K562 (cell line): ENCODE measurements around the gene H2AZ2. TPM values are rescaled to one million over a fixed set of nuclear protein-coding genes. Genes with fewer than 3 reads are reported as not detected.
"Not testable (repeated sequence)": the region's sequence is repeated elsewhere in the genome, so short reads cannot be mapped to it uniquely, and the experiment has no call there.

ENCODE experiments used
- ATAC-seq: fragments of 200-7000 bp; cut with Tn5 transposase; 3 replicates; pipeline ENCODE4 v1.9.1; 2020; ENCODE audit warnings: moderate library complexity
- BruUV-seq: library from RNA; stranded (reverse); fragments of 400-500 nt; replicated peaks from 2 replicates; lab custom pipeline; 2021; lab: Mats Ljungman, UMichigan
- CTCF ChIA-PET: fragments of 300-600 bp; formaldehyde crosslinking; extraction: SDS; loops from one replicate; lab custom pipeline; 2021; ENCODE audit warnings: low intra/inter-chr PET ratio; lab: Yijun Ruan, JAX
- POLR2A ChIA-PET: fragments of 300-600, 350-650 bp; sonication (Branson Sonifier 250); formaldehyde crosslinking; extraction: SDS; loops from one replicate; lab custom pipeline; 2021; ENCODE audit warnings: antibody characterized with exemption, inconsistent platforms; lab: Yijun Ruan, JAX
- DNase-seq, 4 experiments: peaks; one replicate each; pipeline versions ENCODE4 v3.0.0 to v3.0.0-alpha.2; 2011 to 2018; ENCODE audit warnings: low spot score in 3 of 4, mixed read lengths in 3 of 4; ENCODE audit errors: extremely low read depth in 1 of 4
- FAIRE-seq: peaks from 2 replicates; lab custom pipeline; 2011; peaks lifted over from hg19 to GRCh38; lab: Jason Lieb, UNC
- H2AFZ ChIP-seq: 2 replicates; pipeline ENCODE4 v1.6.0; 2011; ENCODE audit warnings: low read depth, low read length, control low read depth, inconsistent platforms
- H3K27ac ChIP-seq: fragments of 200-600 bp; 3 replicates; pipeline ENCODE4 v1.8.0; 2011; ENCODE audit warnings: low read depth, mild to moderate bottlenecking, control low read depth, inconsistent platforms, low read length, moderate library complexity, mixed read lengths; ENCODE audit errors: extremely low read depth
- H3K27me3 ChIP-seq, 2 experiments: fragments of 300-600 bp in 1 of 2; 2 replicates in 1 of 2; 3 replicates in 1 of 2; pipeline versions ENCODE4 v1.6.0 to v1.8.0; 2011; ENCODE audit warnings: inconsistent platforms in 2 of 2, low read length in 2 of 2, mild to moderate bottlenecking in 1 of 2, mixed read lengths in 1 of 2, moderate library complexity in 1 of 2; ENCODE audit not compliant: control insufficient read depth in 2 of 2, insufficient read depth in 2 of 2
- H3K36me3 ChIP-seq: fragments of 300-600 bp; 3 replicates; pipeline ENCODE4 v1.8.0; 2011; ENCODE audit warnings: mild to moderate bottlenecking, low read length, inconsistent platforms; ENCODE audit not compliant: control insufficient read depth, insufficient read depth
- H3K4me1 ChIP-seq, 2 experiments: fragments of 200-600 bp in 1 of 2; replicated peaks in 1 of 2; 2 replicates in 1 of 2; 3 replicates in 1 of 2; pipeline versions ENCODE4 v1.5.1 to v1.8.0; 2011; ENCODE audit warnings: inconsistent platforms in 2 of 2, low read length in 2 of 2, mild to moderate bottlenecking in 1 of 2, mixed read lengths in 1 of 2, moderate library complexity in 1 of 2; ENCODE audit not compliant: control insufficient read depth in 2 of 2, insufficient read depth in 2 of 2
- H3K4me2 ChIP-seq: 2 replicates; pipeline ENCODE4 v1.6.1; 2011; ENCODE audit warnings: low read length, control low read depth, inconsistent platforms, mixed read lengths; ENCODE audit not compliant: insufficient read depth
- H3K4me3 ChIP-seq: fragments of 200-600 bp; sonication (generic), shearing (Covaris generic); 2 replicates; pipeline ENCODE4 v1.5.1; 2016; ENCODE audit warnings: control low read depth, inconsistent platforms
- H3K79me2 ChIP-seq: fragments of 200-600 bp; 3 replicates; pipeline ENCODE4 v1.8.0; 2011; ENCODE audit warnings: low read length, inconsistent platforms; ENCODE audit not compliant: control insufficient read depth, insufficient read depth
- H3K9ac ChIP-seq, 2 experiments: 2 replicates each; pipeline versions ENCODE4 v1.6.0 to v1.6.1; 2011; ENCODE audit warnings: low read depth in 2 of 2, low read length in 2 of 2, control low read depth in 1 of 2, inconsistent platforms in 1 of 2, mild to moderate bottlenecking in 1 of 2, mixed read lengths in 1 of 2; ENCODE audit not compliant: insufficient read depth in 1 of 2
- H3K9me1 ChIP-seq: one replicate; pipeline ENCODE4 v1.6.0; 2011; ENCODE audit warnings: inconsistent platforms, mild to moderate bottlenecking, low read length, moderate library complexity; ENCODE audit not compliant: control insufficient read depth, insufficient read depth
- H3K9me3 ChIP-seq: replicated peaks from 2 replicates; pipeline ENCODE4 v1.5.1; 2011; ENCODE audit warnings: low read depth, low read length, inconsistent platforms; ENCODE audit not compliant: control insufficient read depth, insufficient read depth
- H4K20me1 ChIP-seq: replicated peaks from 2 replicates; pipeline ENCODE4 v1.6.1; 2011; ENCODE audit warnings: low read length, inconsistent platforms, mixed read lengths; ENCODE audit not compliant: control insufficient read depth, insufficient read depth
- ELK1 ChIP-seq: sonication (generic); formaldehyde crosslinking; IDR thresholded peaks from 2 replicates; pipeline ENCODE4 v1.8.1; 2022; ENCODE audit warnings: missing genetic modification reagents
- KDM1A ChIP-seq, 2 experiments: fragments of 450-650 bp; IDR thresholded peaks; 2 replicates each; pipeline ENCODE4 v1.6.1; 2016; ENCODE audit warnings: mild to moderate bottlenecking in 2 of 2
- ZFP30 ChIP-seq: fragments of 250-450 bp; sonication (Bioruptor Pico); IDR thresholded peaks from 2 replicates; pipeline ENCODE4 v1.8.0; 2022; ENCODE audit warnings: moderate library complexity, mild to moderate bottlenecking, inconsistent platforms, borderline replicate concordance
- WGBS: fragments of 100-300 bp; shearing (Covaris generic); methylation state at CpG from one replicate; pipeline ENCODE4 v1.1.6; 2016; ENCODE audit warnings: low coverage, mixed read lengths; ENCODE audit not compliant: insufficient coverage; ENCODE audit errors: missing lambda C conversion rate; 5-methylcytosine and 5-hydroxymethylcytosine counted together
- in situ Hi-C: fragments of 300-500 bp; cut with MboI; formaldehyde crosslinking; loops from 4 replicates; pipeline ENCODE4 v1.15.0; 2018; ENCODE audit warnings: inconsistent platforms, mixed read lengths
- intact Hi-C: fragments of 100-400 bp; cut with micrococcal nuclease; formaldehyde crosslinking; loops from 2 replicates; pipeline ENCODE4 v1.14.2; 2022
- polyA plus RNA-seq, 8 experiments: library from polyadenylated mRNA; depleted of rRNA in 4 of 8; stranded (reverse) in 5 of 8; unstranded in 3 of 8; fragments of >200 nt; fragmentation: Nextera tagmentation in 2 of 8; fragmentation: Illumina TruSeq in 1 of 8; extraction: Ambion mirVana in 2 of 8; extraction: Trizol in 1 of 8; gene quantifications; 2 replicates each; pipeline versions ENCODE4 v1.2.1 to v1.2.3, GENCODE V29; 2011 to 2014; ENCODE audit warnings: inconsistent platforms in 1 of 8, missing spikeins in 1 of 8
- total RNA-seq, 7 experiments: library from RNA; depleted of rRNA in 6 of 7; stranded (reverse); fragments of >200 nt in 6 of 7; fragmentation: Illumina TruSeq in 2 of 7; extraction: Trizol in 2 of 7; gene quantifications; 2 replicates each; pipeline versions ENCODE4 v1.2.1 to v1.2.3, GENCODE V29; 2011 to 2021; ENCODE audit warnings: low replicate concordance in 1 of 7

H2AZ2 gene
- total and polyA plus RNA-seq, 9 of the 15 experiments (the other 6 are each of a cell fraction or from before 2014, with no cell fraction given), result 105 to 382 (median 286) TPM

GRCh38 chr7:44787041-44787440, 60.8 kb downstream of the H2AZ2 start (continued):
- TF ChIP-seq ELK1 (CRISPR knock-in tag) (no peak), ZFP30 (no peak)

- H3K9me1 ChIP-seq, H3K27me3 ChIP-seq, H4K20me1 ChIP-seq, intact Hi-C loops, ATAC-seq, CTCF ChIA-PET, H3K4me3 ChIP-seq, H3K4me2 ChIP-seq, H3K4me1 ChIP-seq, H3K9me3 ChIP-seq, H3K27ac ChIP-seq, H2AFZ ChIP-seq, BruUV-seq, H3K9ac ChIP-seq, DNase-seq, FAIRE-seq, in situ Hi-C loops, H3K36me3 ChIP-seq, H3K79me2 ChIP-seq: not testable (repeated sequence)
- TF ChIP-seq KDM1A (IDR thresholded peaks at IDR 0.05), result peak; percentile 64 to 71
- POLR2A ChIA-PET, result interaction anchor here (0.7 to 1.9 kb wide), 2 partner anchors 12 to 61 kb away, joined by 3 to 7 read pairs; partner anchors contain the start of gene PPIA
- WGBS, result 22% methylated on average over 2 of the region's 3 CpGs
Measured at GRCh38 chr7:44785218-44785617, 62.7 kb downstream of the H2AZ2 start.
